Naive thymus-derived CD8-positive, alpha-beta T cell (primary cell): Measurements from ENCODE around the gene CLEC2B. TPM values are rescaled to one million over a fixed set of nuclear protein-coding genes. Genes with fewer than 3 reads are reported as not detected.
A peak's percentile ranks its signal among the peaks of the same experiment; 100 is the strongest.

Source experiments
- ATAC-seq, 2 donors: fragments of 150-1000 bp; cut with Tn5 transposase in 1 of 2; sonication (Bioruptor Pico), chemical (Tn5 transposase) in 1 of 2; 1 replicate in 1 of 2; 2 replicates in 1 of 2; pipeline ENCODE4 v1.10.0; 2021; ENCODE audit warnings: mild to moderate bottlenecking in 2 of 2, moderate library complexity in 2 of 2
- POLR2A ChIA-PET: fragments of 350-600 bp; sonication (Branson Sonifier 250); formaldehyde crosslinking; loops from one replicate; lab custom pipeline; 2021; ENCODE audit warnings: antibody characterized with exemption; lab: Charles Lee
- DNase-seq, 10 donors: peaks; one replicate each; pipeline versions ENCODE4 v3.0.0 to v3.0.0-alpha.2; 2020 to 2022
- H3K27ac Mint-ChIP-seq, 10 donors: one replicate each; pipeline ENCODE4 v1.8.0; 2020 to 2022; ENCODE audit warnings: mild to moderate bottlenecking in 10 of 10, mixed read lengths in 10 of 10, moderate library complexity in 4 of 10, inconsistent platforms in 1 of 10
- H3K27me3 Mint-ChIP-seq, 5 donors: one replicate each; pipeline ENCODE4 v1.8.0; 2021 to 2022; ENCODE audit warnings: mixed read lengths in 5 of 5
- H3K36me3 Mint-ChIP-seq, 3 donors: one replicate each; pipeline ENCODE4 v1.8.0; 2020 to 2022; ENCODE audit warnings: mixed read lengths in 3 of 3, mild to moderate bottlenecking in 2 of 3, inconsistent platforms in 1 of 3
- H3K4me1 Mint-ChIP-seq, 4 donors: one replicate each; pipeline ENCODE4 v1.8.0; 2021 to 2022; ENCODE audit warnings: mixed read lengths in 4 of 4
- H3K4me3 Mint-ChIP-seq, 10 donors: one replicate each; pipeline ENCODE4 v1.8.0; 2020 to 2022; ENCODE audit warnings: mild to moderate bottlenecking in 10 of 10, mixed read lengths in 10 of 10, moderate library complexity in 6 of 10, inconsistent platforms in 1 of 10
- H3K9me3 Mint-ChIP-seq, 9 donors: one replicate each; pipeline ENCODE4 v1.8.0; 2020 to 2022; ENCODE audit warnings: mixed read lengths in 9 of 9, mild to moderate bottlenecking in 3 of 9, inconsistent platforms in 1 of 9, moderate library complexity in 1 of 9
- polyA plus RNA-seq, 3 donors: library from polyadenylated mRNA; unstranded; fragments of 300-500 nt; fragmentation: Illumina TruSeq; gene quantifications; one replicate each; pipeline ENCODE4 v1.2.3, GENCODE V29; 2021
- total RNA-seq, 8 experiments: library from RNA in 2 of 8; stranded (reverse) in 2 of 8; gene quantifications; one replicate each; pipeline ENCODE4 v1.2.3 and lab custom pipeline; 2021 to 2026

CLEC2B gene
- total RNA-seq (10 to 100 TPM; 85.1 to 95.6 TPM), polyA plus RNA-seq (10 to 100 TPM; 36.8 to 78.4 (median 41.9) TPM), total RNA-seq (lab: John Stamatoyannopoulos, UW) (22.9 to 125 (median 85.8) reads per million in 6 experiments)

DNA sequence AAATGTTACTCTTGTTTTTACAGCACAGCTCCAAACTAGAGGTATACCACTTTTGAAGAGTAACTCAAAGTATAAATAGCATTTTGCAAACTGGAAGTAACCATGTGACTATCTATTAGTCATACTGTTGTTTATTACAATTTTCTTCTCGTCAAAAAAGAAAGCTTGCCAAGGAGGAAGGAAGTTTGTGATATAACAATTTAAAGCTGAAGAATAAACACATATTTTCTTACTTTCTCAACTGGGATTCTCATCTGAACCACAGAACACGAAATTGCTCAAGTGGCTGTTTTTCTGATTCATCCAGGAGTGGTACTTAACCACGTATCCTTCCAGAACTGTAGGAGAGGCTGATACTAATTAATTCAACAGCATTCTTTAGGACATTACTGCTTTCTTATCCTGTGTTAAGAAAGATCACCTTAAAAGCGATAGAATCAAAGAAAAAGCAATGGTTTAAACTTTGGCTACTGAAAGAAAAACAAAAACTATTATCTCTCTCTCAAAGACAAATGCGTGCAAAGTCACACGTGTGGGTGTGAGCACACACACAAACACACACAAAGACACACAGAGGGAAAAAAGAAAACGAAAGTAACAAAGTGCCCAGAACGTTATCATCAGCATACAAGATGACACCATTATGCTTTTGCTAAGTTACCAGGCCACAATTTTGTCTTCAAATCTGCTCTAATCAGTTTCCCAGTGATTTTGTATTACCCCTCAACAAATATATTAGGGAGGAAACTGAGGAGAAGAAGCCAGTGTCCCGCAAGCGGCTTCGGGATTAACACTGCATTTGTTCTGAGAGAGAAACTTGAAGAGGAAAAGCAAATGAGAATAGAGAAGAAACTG lies at the start of gene CLEC2B:
Gene CLEC2B (minus strand): TSS at position 48 of the 855 bp plus-strand sequence.
- peak in 5 of 10 donors; percentile 26 to 66 (median 61) for DNase-seq
- ATAC-seq = peak; percentile 65 to 77
- Mint-ChIP-seq H3K36me3 (no peaks in the 10 kb centered on the region), H3K27me3 (no peaks in the 10 kb centered on the region), H3K4me3 (peak within 1 kb of the TSS; percentile 89 to 96 (median 90)), H3K9me3 (no peaks in the 10 kb centered on the region), H3K4me1 (peaks cover 21 to 50% (median 28%) of the 10 kb centered on the region in 4 donors), H3K27ac (peak within 1 kb of the TSS; percentile 96 to 100 (median 98))
- POLR2A ChIA-PET = interaction anchor here (0.6 to 4.0 kb wide), 15 partner anchors 17 to 690 kb away, joined by 3 to 26 read pairs (median 4); no protein-coding TSS in a partner anchor

- Mint-ChIP-seq H3K9me3 (peaks cover 7 to 43% (median 21%) of the 10 kb centered on the region in 9 donors), H3K27ac (peak overlapping the region in 1 of 10 donors; percentile 8)
These were observed 42.6 kb upstream of the CLEC2B start for GRCh38 chr12:9911708-9912107.

GRCh38 chr12:9910716-9911421 lies 41.7 kb upstream of the CLEC2B start:
- Mint-ChIP-seq H3K4me3 (no peak overlapping the region), H3K27me3 (no peaks in the 10 kb centered on the region), H3K36me3 (peaks cover 0 to 19% (median 18%) of the 10 kb centered on the region in 3 donors), H3K4me1 (peaks cover 21 to 41% (median 37%) of the 10 kb centered on the region in 4 donors), H3K27ac (peak overlapping the region in 7 of 10 donors; percentile 8 to 72 (median 48)), H3K9me3 (peaks cover 7 to 43% (median 23%) of the 10 kb centered on the region in 9 donors)
- DNase-seq = no peak
- no peak for ATAC-seq
- POLR2A ChIA-PET = interaction anchor here (1.1 kb wide), 1 partner anchor 9 kb away, joined by 3 read pairs; no protein-coding TSS in a partner anchor

More at GRCh38 chr12:9911708-9912107, 42.6 kb upstream of the CLEC2B start:
- Mint-ChIP-seq H3K4me1 (peaks cover 15 to 33% (median 28%) of the 10 kb centered on the region in 4 donors), H3K36me3 (peaks cover 0 to 19% (median 18%) of the 10 kb centered on the region in 3 donors), H3K27me3 (peaks cover 0 to 1% (median 0%) of the 10 kb centered on the region in 5 donors), H3K4me3 (no peak overlapping the region)
- DNase-seq = no peak
- POLR2A ChIA-PET = interaction anchor here (0.8 kb wide), 1 partner anchor 36 kb away, joined by 3 read pairs; no protein-coding TSS in a partner anchor
- ATAC-seq = no peak

GRCh38 chr12:9909724-9910123 lies 40.6 kb upstream of the CLEC2B start:
- Mint-ChIP-seq H3K36me3 (peaks cover 0 to 19% (median 18%) of the 10 kb centered on the region in 3 donors), H3K9me3 (peaks cover 7 to 43% (median 23%) of the 10 kb centered on the region in 9 donors), H3K27me3 (no peaks in the 10 kb centered on the region), H3K27ac (peak overlapping the region in 2 of 10 donors; percentile 33 to 45), H3K4me3 (peak overlapping the region in 1 of 10 donors; percentile 41), H3K4me1 (peaks cover 21 to 48% (median 44%) of the 10 kb centered on the region in 4 donors)
- POLR2A ChIA-PET = interaction anchor here (0.5 to 1.5 kb wide), 3 partner anchors 10 to 96 kb away, joined by 3 to 5 read pairs (median 4); no protein-coding TSS in a partner anchor
- no peak for ATAC-seq
- DNase-seq = no peak

DNA sequence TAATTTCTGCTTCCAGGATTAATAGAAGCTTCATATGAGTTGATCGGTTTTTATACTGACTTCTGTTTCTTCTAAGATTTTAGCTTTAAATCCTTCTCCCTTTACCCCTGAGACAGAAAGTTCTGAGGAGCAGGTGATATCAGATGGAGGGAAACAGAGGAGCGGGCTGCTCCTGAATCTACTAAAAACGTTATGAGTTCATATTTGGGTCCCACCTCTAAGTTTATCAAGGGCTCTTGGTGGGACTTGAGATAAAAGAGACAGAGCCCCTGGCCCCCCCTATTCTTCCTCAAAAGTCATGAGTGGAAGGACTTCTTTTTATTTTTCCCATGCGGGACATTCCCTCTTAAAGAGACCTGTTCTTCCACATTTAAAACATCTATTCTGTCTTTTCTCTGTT lies 39.2 kb upstream of the CLEC2B start:
- Mint-ChIP-seq H3K36me3 (peaks cover 0 to 19% (median 18%) of the 10 kb centered on the region in 3 donors), H3K4me3 (peak overlapping the region in 2 of 10 donors; percentile 33 to 56), H3K27me3 (no peaks in the 10 kb centered on the region), H3K4me1 (peaks cover 21 to 48% (median 44%) of the 10 kb centered on the region in 4 donors), H3K9me3 (peaks cover 7 to 50% (median 26%) of the 10 kb centered on the region in 9 donors), H3K27ac (peak overlapping the region in 7 of 10 donors; percentile 8 to 92 (median 53))
- DNase-seq (no peak), ATAC-seq (no peak)
- POLR2A ChIA-PET = interaction anchor here (3.0 to 3.2 kb wide), 2 partner anchors 37 to 41 kb away, joined by 17 to 26 read pairs; partner anchors contain the start of gene CLEC2B

DNA sequence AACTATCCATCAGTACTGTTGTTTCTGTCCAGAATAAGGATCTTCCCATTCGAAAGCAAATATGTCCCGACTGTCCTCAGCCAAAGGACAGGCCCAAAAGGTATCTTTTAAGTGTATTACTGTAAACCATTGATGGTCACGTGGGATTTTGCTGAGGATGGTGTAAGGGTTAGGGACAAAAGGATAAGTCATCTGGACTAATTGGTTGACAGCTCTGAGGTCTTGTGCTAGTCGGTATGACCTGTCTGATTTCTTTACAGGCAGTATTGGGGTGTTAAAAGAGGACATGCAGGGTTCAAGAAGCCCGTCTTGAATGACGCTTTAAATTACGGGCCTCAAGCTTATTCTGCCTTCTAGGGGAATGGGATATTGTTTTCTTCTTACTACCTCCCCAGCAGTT lies 38.6 kb upstream of the CLEC2B start:
- Mint-ChIP-seq H3K4me1 (peaks cover 20 to 47% (median 43%) of the 10 kb centered on the region in 4 donors), H3K27me3 (no peaks in the 10 kb centered on the region), H3K9me3 (peaks cover 10 to 54% (median 31%) of the 10 kb centered on the region in 9 donors), H3K36me3 (peaks cover 0 to 24% (median 22%) of the 10 kb centered on the region in 3 donors), H3K4me3 (peak overlapping the region in 2 of 10 donors; percentile 80), H3K27ac (peak overlapping the region in 8 of 10 donors; percentile 27 to 94 (median 54))
- POLR2A ChIA-PET = interaction anchor here (2.1 to 3.2 kb wide), 3 partner anchors 37 to 147 kb away, joined by 6 to 26 read pairs (median 17); partner anchors contain the start of genes CD69 and CLEC2B
- DNase-seq (no peak), ATAC-seq (no peak)

DNA sequence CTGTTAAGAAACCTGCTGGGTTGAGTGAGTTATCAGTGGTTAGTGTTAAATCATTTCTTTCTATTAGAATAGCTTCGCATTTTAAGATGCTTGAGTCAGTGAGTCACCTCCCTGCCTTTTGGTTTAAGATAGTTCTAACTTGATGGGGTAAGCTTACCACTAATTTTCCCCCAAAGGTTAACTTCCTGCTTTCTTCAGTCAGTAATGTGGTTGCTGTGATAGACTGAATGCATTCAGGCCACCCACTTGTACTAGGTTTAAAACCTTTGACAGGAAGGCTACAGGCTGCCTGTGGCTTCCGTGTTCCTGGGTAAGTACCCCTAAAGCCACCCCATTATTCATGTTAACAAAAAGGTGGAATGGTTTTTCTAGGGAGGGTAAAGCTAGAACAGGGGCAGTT lies 37.7 kb upstream of the CLEC2B start:
- Mint-ChIP-seq H3K4me3 (peak overlapping the region; percentile 51 to 83 (median 75)), H3K4me1 (peaks cover 17 to 42% (median 39%) of the 10 kb centered on the region in 4 donors), H3K36me3 (peaks cover 0 to 30% (median 22%) of the 10 kb centered on the region in 3 donors), H3K27ac (peak overlapping the region; percentile 45 to 94 (median 90)), H3K27me3 (no peaks in the 10 kb centered on the region), H3K9me3 (peaks cover 8 to 57% (median 32%) of the 10 kb centered on the region in 9 donors)
- POLR2A ChIA-PET = interaction anchor here (0.6 to 3.2 kb wide), 11 partner anchors 9 to 164 kb away, joined by 3 to 26 read pairs (median 5); partner anchors contain the start of genes CD69 and CLEC2B
- peak in 9 of 10 donors; percentile 4 to 80 (median 59) for DNase-seq
- ATAC-seq = peak; percentile 98 to 99

DNA sequence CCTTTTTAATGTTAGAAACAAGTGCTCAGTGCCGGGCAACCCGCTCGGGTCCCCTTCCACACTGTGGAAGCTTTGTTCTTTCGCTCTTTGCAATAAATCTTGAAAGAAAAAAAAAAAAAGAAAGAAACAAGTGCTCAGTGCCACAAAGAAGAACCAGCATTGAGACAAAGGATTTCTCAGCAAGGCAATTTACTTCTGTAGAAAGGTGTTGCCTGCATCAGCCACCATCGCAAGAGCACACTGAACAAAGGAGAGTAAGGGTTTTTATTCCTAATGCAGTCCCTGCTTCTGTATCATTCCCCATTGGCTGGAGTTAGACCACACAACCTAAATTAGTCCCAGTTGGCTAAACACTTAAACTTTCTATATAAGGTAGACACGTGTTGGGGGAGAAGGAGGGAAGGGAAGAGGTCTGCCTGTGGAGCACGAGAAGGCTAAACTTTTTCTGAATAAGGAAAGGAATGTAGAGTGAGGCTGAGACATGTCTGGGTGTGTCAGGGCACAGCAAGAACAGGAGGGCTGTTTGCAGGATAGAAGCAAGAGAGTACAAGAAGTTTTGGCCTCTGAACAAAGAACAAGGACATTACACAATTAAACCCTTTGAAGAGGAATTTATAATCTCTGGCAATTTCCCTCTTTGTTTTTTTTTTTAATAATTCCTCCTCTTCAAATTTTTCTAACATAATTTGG lies 33.5 kb upstream of the CLEC2B start:
- ATAC-seq (no peak), DNase-seq (no peak)
- POLR2A ChIA-PET = interaction anchor here (1.0 kb wide), 1 partner anchor 34 kb away, joined by 3 read pairs; the partner anchor contains the start of gene CLEC2B
- peaks cover 10 to 43% (median 30%) of the 10 kb centered on the region in 4 donors for H3K4me1 Mint-ChIP-seq
- no peak overlapping the region for H3K4me3 Mint-ChIP-seq
- H3K36me3 Mint-ChIP-seq = peaks cover 0 to 16% (median 8%) of the 10 kb centered on the region in 3 donors
- H3K9me3 Mint-ChIP-seq = peaks cover 0 to 30% (median 14%) of the 10 kb centered on the region in 9 donors
- H3K27ac Mint-ChIP-seq = peak overlapping the region in 1 of 10 donors; percentile 36
- H3K27me3 Mint-ChIP-seq = no peaks in the 10 kb centered on the region

GRCh38 chr12:9900930-9901329 lies 31.8 kb upstream of the CLEC2B start:
- Mint-ChIP-seq H3K27me3 (no peaks in the 10 kb centered on the region), H3K4me3 (no peak overlapping the region), H3K9me3 (peaks cover 0 to 30% (median 12%) of the 10 kb centered on the region in 9 donors), H3K4me1 (peaks cover 2 to 32% (median 16%) of the 10 kb centered on the region in 4 donors), H3K27ac (no peak overlapping the region), H3K36me3 (peaks cover 0 to 16% (median 8%) of the 10 kb centered on the region in 3 donors)
- DNase-seq (no peak), ATAC-seq (no peak)
- POLR2A ChIA-PET = no interaction called here

- POLR2A ChIA-PET = interaction anchor here (2.5 kb wide), 1 partner anchor 8 kb away, joined by 5 read pairs; no protein-coding TSS in a partner anchor
- Mint-ChIP-seq H3K4me3 (no peak overlapping the region), H3K9me3 (peaks cover 0 to 26% (median 12%) of the 10 kb centered on the region in 9 donors), H3K27me3 (no peaks in the 10 kb centered on the region), H3K4me1 (peaks cover 3 to 26% (median 9%) of the 10 kb centered on the region in 4 donors), H3K36me3 (peaks cover 0 to 16% (median 8%) of the 10 kb centered on the region in 3 donors), H3K27ac (no peak overlapping the region)
- ATAC-seq (no peak), DNase-seq (no peak)
These were observed 30.1 kb upstream of the CLEC2B start for GRCh38 chr12:9899209-9899608.

- H3K4me3 Mint-ChIP-seq = peak overlapping the region in 3 of 10 donors; percentile 11 to 45 (median 13)
- peaks cover 6 to 31% (median 11%) of the 10 kb centered on the region in 4 donors for H3K4me1 Mint-ChIP-seq
- H3K36me3 Mint-ChIP-seq = peaks cover 0 to 8% (median under 1%) of the 10 kb centered on the region in 3 donors
- peak; percentile 49 to 52 for ATAC-seq
- peak in 1 of 10 donors; percentile 13 for DNase-seq
- peak overlapping the region in 2 of 10 donors; percentile 48 to 53 for H3K27ac Mint-ChIP-seq
- no peaks in the 10 kb centered on the region for H3K27me3 Mint-ChIP-seq
- POLR2A ChIA-PET = interaction anchor here (0.7 to 2.5 kb wide), 5 partner anchors 8 to 40 kb away, joined by 3 to 6 read pairs (median 5); no protein-coding TSS in a partner anchor
- peaks cover 0 to 10% (median 4%) of the 10 kb centered on the region in 9 donors for H3K9me3 Mint-ChIP-seq
These were observed 28.4 kb upstream of the CLEC2B start for GRCh38 chr12:9897535-9897934.
